ENCODE measurements around the gene CCDC88A. TPM values are rescaled to one million over a fixed set of nuclear protein-coding genes. Genes with fewer than 3 reads are reported as not detected.
"Not testable (repeated sequence)": the region's sequence is repeated elsewhere in the genome, so short reads cannot be mapped to it uniquely, and the experiment has no call there.

The CCDC88A gene
- total RNA-seq, 1 experiment from 2014 or later, result 12.3 TPM

DNA sequence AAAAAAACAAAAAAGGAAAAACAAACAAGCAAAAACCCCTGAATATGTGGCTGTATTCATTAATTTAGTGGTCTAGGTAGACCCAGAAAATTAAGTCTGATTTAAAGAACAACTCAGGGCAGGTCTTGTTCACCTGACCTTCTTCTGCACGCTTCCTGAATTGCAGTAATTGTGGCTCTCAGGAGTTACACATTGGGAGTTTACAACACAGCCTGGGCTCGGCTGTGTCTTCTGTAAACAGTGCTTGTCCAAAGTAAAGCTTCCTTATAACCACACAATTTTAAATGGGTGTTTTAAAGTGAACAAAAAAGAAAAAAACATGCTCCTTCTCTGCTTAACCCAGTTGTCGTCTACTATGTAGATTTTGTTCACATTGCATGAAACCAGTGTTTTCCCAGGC is 142.3 kb downstream of the CCDC88A start:
- no peak for TF ChIP-seq EZH2 (IDR thresholded peaks at IDR 0.05; ENCODE audit: low read depth)
- TF ChIP-seq, protein P1, sequence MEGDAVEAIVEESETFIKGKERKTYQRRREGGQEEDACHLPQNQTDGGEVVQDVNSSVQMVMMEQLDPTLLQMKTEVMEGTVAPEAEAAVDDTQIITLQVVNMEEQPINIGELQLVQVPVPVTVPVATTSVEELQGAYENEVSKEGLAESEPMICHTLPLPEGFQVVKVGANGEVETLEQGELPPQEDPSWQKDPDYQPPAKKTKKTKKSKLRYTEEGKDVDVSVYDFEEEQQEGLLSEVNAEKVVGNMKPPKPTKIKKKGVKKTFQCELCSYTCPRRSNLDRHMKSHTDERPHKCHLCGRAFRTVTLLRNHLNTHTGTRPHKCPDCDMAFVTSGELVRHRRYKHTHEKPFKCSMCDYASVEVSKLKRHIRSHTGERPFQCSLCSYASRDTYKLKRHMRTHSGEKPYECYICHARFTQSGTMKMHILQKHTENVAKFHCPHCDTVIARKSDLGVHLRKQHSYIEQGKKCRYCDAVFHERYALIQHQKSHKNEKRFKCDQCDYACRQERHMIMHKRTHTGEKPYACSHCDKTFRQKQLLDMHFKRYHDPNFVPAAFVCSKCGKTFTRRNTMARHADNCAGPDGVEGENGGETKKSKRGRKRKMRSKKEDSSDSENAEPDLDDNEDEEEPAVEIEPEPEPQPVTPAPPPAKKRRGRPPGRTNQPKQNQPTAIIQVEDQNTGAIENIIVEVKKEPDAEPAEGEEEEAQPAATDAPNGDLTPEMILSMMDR (conservative IDR thresholded peaks at IDR 0.05), result no peak
- Histone ChIP-seq H3F3A (ENCODE audit: insufficient read depth, low read depth) (no peaks in the 10 kb centered on the region), H3K9me2 (ENCODE audit: insufficient read depth) (no peaks in the 10 kb centered on the region), H4K20me1 (ENCODE audit: insufficient read depth) (no peaks in the 10 kb centered on the region), H2AFZ (peak overlapping the region; percentile 14; the same call in 1 of the 2 replicates), H3K4me3 (no peak overlapping the region), H3K27ac (no peak overlapping the region), H3K79me2 (ENCODE audit: low read depth) (no peaks in the 10 kb centered on the region), H3K4me2 (no peak overlapping the region), H3K36me3 (ENCODE audit: low read depth) (no peaks in the 10 kb centered on the region), H3K4me1 (replicated peaks; ENCODE audit: insufficient read depth) (0 out of 2 replicates have a peak, but pooled peaks cover 8% of the 10 kb centered on the region), H3K9me3 (ENCODE audit: insufficient read depth, low read depth) (no peaks in the 10 kb centered on the region), H3K27me3 (ENCODE audit: insufficient read depth, low read depth) (no peaks in the 10 kb centered on the region)
- BruUV-seq (replicated peaks), result no TSS peak
- ChIA-PET POLR2A (ENCODE audit: unreplicated experiment) (no interaction called here), CTCF (no interaction called here)
- intact Hi-C loops (cut with micrococcal nuclease; ENCODE audit: unreplicated experiment), result no loop called here
- DNase-seq, result no peak

DNA sequence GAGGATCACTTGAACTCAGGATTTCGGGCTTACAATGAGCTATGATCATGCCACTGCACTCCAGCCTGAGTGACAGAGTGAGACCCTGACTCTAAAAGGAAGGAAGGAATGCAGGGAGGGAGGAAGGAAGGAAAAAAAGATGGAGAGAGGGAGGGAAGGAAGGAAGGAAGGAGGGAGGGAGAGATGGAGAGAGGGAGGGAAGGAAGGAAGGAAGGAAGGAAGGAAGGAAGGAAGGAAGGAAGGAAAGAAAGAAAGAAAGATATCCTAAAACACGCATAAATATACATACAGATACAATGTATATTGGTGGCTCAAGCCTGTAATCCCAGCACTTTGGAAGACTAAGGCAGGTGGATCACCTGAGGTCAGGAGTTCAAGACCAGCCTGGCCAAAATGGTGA is 145.3 kb downstream of the CCDC88A start:
- H3K9me3 ChIP-seq (ENCODE audit: insufficient read depth, low read depth); BruUV-seq (replicated peaks); POLR2A ChIA-PET (ENCODE audit: unreplicated experiment); H3K9me2 ChIP-seq (ENCODE audit: insufficient read depth); H3K27me3 ChIP-seq (ENCODE audit: insufficient read depth, low read depth); H3K4me3 ChIP-seq; H3K27ac ChIP-seq; H2AFZ ChIP-seq; intact Hi-C loops (cut with micrococcal nuclease; ENCODE audit: unreplicated experiment); H3K36me3 ChIP-seq (ENCODE audit: low read depth); H3K4me2 ChIP-seq; CTCF ChIA-PET; H3K79me2 ChIP-seq (ENCODE audit: low read depth); H3F3A ChIP-seq (ENCODE audit: insufficient read depth, low read depth); H4K20me1 ChIP-seq (ENCODE audit: insufficient read depth); H3K4me1 ChIP-seq (replicated peaks; ENCODE audit: insufficient read depth); DNase-seq: not testable (repeated sequence)

DNA sequence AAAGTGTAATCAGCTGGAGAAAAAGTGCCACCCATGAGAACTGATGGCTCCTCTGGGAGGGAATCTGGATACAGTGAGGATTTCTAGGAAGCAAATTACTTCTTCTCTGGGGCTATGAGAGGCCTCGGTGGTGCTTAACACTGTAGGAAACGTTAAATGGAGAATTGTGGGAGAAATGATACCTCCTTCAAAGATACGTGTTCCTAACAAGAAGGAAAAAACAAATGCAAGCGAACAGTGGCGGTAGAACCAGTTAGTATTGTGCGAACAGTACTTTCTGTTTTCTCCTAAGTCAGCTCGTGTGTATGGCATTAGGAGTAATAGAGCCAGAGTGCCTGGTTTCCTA is 150.0 kb downstream of the CCDC88A start:
- Histone ChIP-seq H3K27me3 (ENCODE audit: insufficient read depth, low read depth) (no peaks in the 10 kb centered on the region), H3K4me3 (peak overlapping the region; percentile 85), H3K9me2 (ENCODE audit: insufficient read depth) (no peaks in the 10 kb centered on the region), H3K27ac (peak overlapping the region; percentile 62), H4K20me1 (ENCODE audit: insufficient read depth) (no peaks in the 10 kb centered on the region), H3K4me2 (peak overlapping the region; percentile 92), H3K79me2 (ENCODE audit: low read depth) (peaks cover 21% of the 10 kb centered on the region), H3K36me3 (ENCODE audit: low read depth) (peaks cover 10% of the 10 kb centered on the region; the same call in 1 of the 2 replicates), H3K4me1 (replicated peaks; ENCODE audit: insufficient read depth) (peaks cover 14% of the 10 kb centered on the region), H2AFZ (peak overlapping the region; percentile 95), H3F3A (ENCODE audit: insufficient read depth, low read depth) (peaks cover 20% of the 10 kb centered on the region), H3K9me3 (ENCODE audit: insufficient read depth, low read depth) (no peaks in the 10 kb centered on the region)
- no peak for TF ChIP-seq EZH2 (IDR thresholded peaks at IDR 0.05; ENCODE audit: low read depth)
- TF ChIP-seq, protein P1 (conservative IDR thresholded peaks at IDR 0.05), result no peak
- ChIA-PET POLR2A (ENCODE audit: unreplicated experiment) (interaction anchor here (0.6 to 0.7 kb wide), 2 partner anchors 122 to 184 kb away, joined by 3 to 5 read pairs; no protein-coding TSS in a partner anchor), CTCF (no interaction called here)
- BruUV-seq (replicated peaks), result TSS peak; percentile 86
- peak in 1 of 2 experiments; percentile 3 for DNase-seq
- intact Hi-C loops (cut with micrococcal nuclease; ENCODE audit: unreplicated experiment), result loop anchor here (1.0 to 10.0 kb wide), 7 partner anchors 13 to 865 kb away; partner anchors contain the start of genes CFAP36, CLHC1, PPP4R3B and RPS27A
